Glutamatergic neuron (in vitro differentiated cells): ENCODE results near the gene GNG7. TPM values are rescaled to one million over a fixed set of nuclear protein-coding genes. Genes with fewer than 3 reads are reported as not detected.

Source experiments
- DNase-seq: peaks from one replicate; pipeline ENCODE4 v3.0.0; 2022
- H3K27ac Mint-ChIP-seq: one replicate; pipeline ENCODE4 v1.8.0; 2020; ENCODE audit warnings: mild to moderate bottlenecking, mixed read lengths, inconsistent platforms; ENCODE audit not compliant: unreplicated experiment
- H3K27me3 Mint-ChIP-seq: one replicate; pipeline ENCODE4 v1.8.0; 2020; ENCODE audit warnings: mild to moderate bottlenecking, moderate library complexity, mixed read lengths, inconsistent platforms; ENCODE audit not compliant: unreplicated experiment
- H3K36me3 Mint-ChIP-seq: one replicate; pipeline ENCODE4 v1.8.0; 2020; ENCODE audit warnings: mild to moderate bottlenecking, mixed read lengths, inconsistent platforms; ENCODE audit not compliant: unreplicated experiment
- H3K4me1 Mint-ChIP-seq: one replicate; pipeline ENCODE4 v1.8.0; 2020; ENCODE audit warnings: mild to moderate bottlenecking, low read depth, mixed read lengths, inconsistent platforms; ENCODE audit not compliant: unreplicated experiment
- H3K4me3 Mint-ChIP-seq: one replicate; pipeline ENCODE4 v1.8.0; 2020; ENCODE audit warnings: mild to moderate bottlenecking, mixed read lengths, inconsistent platforms; ENCODE audit not compliant: unreplicated experiment
- H3K9me3 Mint-ChIP-seq: one replicate; pipeline ENCODE4 v1.8.0; 2020; ENCODE audit warnings: mild to moderate bottlenecking, moderate library complexity, mixed read lengths, inconsistent platforms; ENCODE audit not compliant: unreplicated experiment
- CTCF ChIP-seq: fragments of 200-600 bp; sonication (generic); IDR thresholded peaks from one replicate; pipeline ENCODE4 v1.5.0; 2021; ENCODE audit not compliant: partially characterized antibody, unreplicated experiment
- total RNA-seq: library from RNA; stranded (reverse); fragmentation: NEBNext Ultra II Directional; extraction: Animal tissue kit (Norgen Biotek cat#: 25700); gene quantifications from one replicate; pipeline ENCODE4 v1.2.1, GENCODE V29; 2021; ENCODE audit not compliant: unreplicated experiment

GNG7 gene
- total RNA-seq, 1 donor from 2014 or later: 8.0 TPM

GRCh38 chr19:2602391-2603181 lies 99.9 kb downstream of the GNG7 start:
- Mint-ChIP-seq H3K27ac (no peak overlapping the region), H3K4me3 (peak overlapping the region; percentile 52), H3K36me3 (no peaks in the 10 kb centered on the region), H3K4me1 (peaks cover 5% of the 10 kb centered on the region), H3K9me3 (peaks cover 6% of the 10 kb centered on the region), H3K27me3 (peaks cover 2% of the 10 kb centered on the region)
- TF ChIP-seq CTCF: no peak
- peak; percentile 66 for DNase-seq

GRCh38 chr19:2600914-2601870 lies 101.3 kb downstream of the GNG7 start:
- H3K27ac Mint-ChIP-seq: no peak overlapping the region
- peaks cover 6% of the 10 kb centered on the region for H3K9me3 Mint-ChIP-seq
- peaks cover 2% of the 10 kb centered on the region for H3K27me3 Mint-ChIP-seq
- no peak overlapping the region for H3K4me3 Mint-ChIP-seq
- no peaks in the 10 kb centered on the region for H3K36me3 Mint-ChIP-seq
- peaks cover 5% of the 10 kb centered on the region for H3K4me1 Mint-ChIP-seq
- no peak for DNase-seq
- TF ChIP-seq CTCF: no peak

- no peaks in the 10 kb centered on the region for H3K9me3 Mint-ChIP-seq
- H3K27ac Mint-ChIP-seq: no peak overlapping the region
- TF ChIP-seq CTCF: no peak
- peaks cover 2% of the 10 kb centered on the region for H3K27me3 Mint-ChIP-seq
- no peak overlapping the region for H3K4me3 Mint-ChIP-seq
- H3K36me3 Mint-ChIP-seq: peaks cover 14% of the 10 kb centered on the region
- no peak for DNase-seq
- H3K4me1 Mint-ChIP-seq: no peaks in the 10 kb centered on the region
Observed at GRCh38 chr19:2594319-2594718, 108.2 kb downstream of the GNG7 start.

- peaks cover 14% of the 10 kb centered on the region for H3K36me3 Mint-ChIP-seq
- TF ChIP-seq CTCF: no peak
- H3K27ac Mint-ChIP-seq: no peak overlapping the region
- no peaks in the 10 kb centered on the region for H3K9me3 Mint-ChIP-seq
- peaks cover 2% of the 10 kb centered on the region for H3K4me1 Mint-ChIP-seq
- H3K27me3 Mint-ChIP-seq: peaks cover 3% of the 10 kb centered on the region
- no peak for DNase-seq
- no peak overlapping the region for H3K4me3 Mint-ChIP-seq
Observed at GRCh38 chr19:2592824-2593223, 109.7 kb downstream of the GNG7 start.
